ENCODE data around the gene DPP7.
A peak's percentile ranks its signal among the peaks of the same experiment; 100 is the strongest.

The DPP7 gene

DNA sequence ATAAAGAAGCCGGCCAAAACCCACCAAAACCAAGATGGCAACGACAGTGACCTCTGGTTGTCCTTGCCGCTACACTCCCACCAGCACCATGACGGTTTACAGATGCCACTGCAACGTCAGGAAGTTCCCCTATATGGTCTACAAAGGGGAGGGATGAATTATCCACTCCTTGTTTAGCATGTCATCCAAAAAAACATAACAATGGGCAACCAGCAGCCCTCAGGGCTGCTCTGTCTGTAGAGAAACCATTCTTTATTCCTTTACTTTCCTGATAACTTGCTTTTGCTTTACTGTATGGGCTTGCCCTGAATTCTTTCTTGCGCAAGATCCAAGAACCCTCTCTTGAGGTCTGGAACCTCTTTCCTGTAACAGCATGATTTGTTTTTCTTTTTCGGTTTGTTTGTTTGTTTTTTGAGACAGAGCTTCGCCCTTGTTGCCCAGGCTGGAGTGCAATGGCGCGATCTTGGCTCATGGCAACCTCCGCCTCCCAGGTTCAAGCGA lies 39.2 kb downstream of the DPP7 start:
- peaks cover 21% of the 10 kb centered on the region for H3K36me3 ChIP-seq
- H3K4me3 ChIP-seq (ENCODE audit: low read depth, low read length) = no peak overlapping the region
- no peaks in the 10 kb centered on the region for H3K9me3 ChIP-seq
- DNase-seq = no peak
- peaks cover 21% of the 10 kb centered on the region for H3K4me1 ChIP-seq
- no peak for TF ChIP-seq CTCF (IDR thresholded peaks at IDR 0.05; ENCODE audit: low read depth, low read length)
- no peaks in the 10 kb centered on the region for H3K27me3 ChIP-seq

GRCh38 chr9:137074657-137075274 lies 39.8 kb downstream of the DPP7 start:
- peaks cover 15% of the 10 kb centered on the region for H3K36me3 ChIP-seq
- H3K27me3 ChIP-seq = no peaks in the 10 kb centered on the region
- no peak for TF ChIP-seq CTCF (IDR thresholded peaks at IDR 0.05; ENCODE audit: low read depth, low read length)
- no peak for DNase-seq
- H3K4me3 ChIP-seq (ENCODE audit: low read depth, low read length) = no peak overlapping the region
- H3K9me3 ChIP-seq = no peaks in the 10 kb centered on the region
- peaks cover 21% of the 10 kb centered on the region for H3K4me1 ChIP-seq

DNA sequence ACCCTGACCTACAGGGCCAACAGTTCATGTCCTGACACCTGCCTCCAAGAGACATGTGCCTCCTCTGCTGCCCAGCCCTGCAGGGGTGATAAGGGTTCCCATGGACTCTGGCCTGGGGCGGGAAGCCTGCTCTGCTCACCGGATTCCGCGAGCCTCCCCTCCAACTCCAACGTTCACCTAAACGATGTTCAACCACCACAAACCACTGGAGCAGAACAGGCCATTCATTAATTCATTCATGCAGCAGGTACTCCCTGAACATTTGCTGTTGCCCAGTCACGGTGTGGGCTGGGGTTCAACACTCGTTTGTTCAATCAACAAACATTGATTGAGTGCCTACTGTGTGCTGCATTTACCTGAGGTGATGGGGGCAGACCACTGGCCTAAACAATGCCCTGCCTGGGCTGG lies 40.5 kb downstream of the DPP7 start:
- H3K4me1 ChIP-seq = peaks cover 21% of the 10 kb centered on the region

DNA sequence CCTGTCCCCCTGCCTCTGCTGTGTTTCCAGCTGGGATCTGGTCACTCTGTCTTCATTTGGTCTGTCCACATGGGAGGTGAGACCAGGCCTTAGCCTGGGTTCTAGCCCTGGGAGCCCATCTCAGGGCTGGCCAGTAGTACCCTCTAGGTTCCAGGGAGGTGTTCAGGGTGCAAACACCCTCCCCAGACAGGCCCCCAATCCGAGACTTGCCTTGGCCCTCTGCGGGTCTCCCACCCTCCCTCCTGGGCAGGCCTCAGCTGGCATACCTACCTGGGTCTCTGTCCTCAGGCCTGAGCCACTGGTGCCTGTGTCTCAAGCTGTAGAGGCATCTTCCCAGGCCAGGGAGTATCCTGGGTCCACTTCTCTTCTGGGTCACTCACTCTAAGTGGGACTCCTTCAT lies 43.3 kb downstream of the DPP7 start:
- TF ChIP-seq CTCF (IDR thresholded peaks at IDR 0.05; ENCODE audit: low read depth, low read length) = no peak
- Histone ChIP-seq H3K36me3 (peaks cover 10% of the 10 kb centered on the region), H3K27me3 (no peaks in the 10 kb centered on the region), H3K4me1 (peaks cover 20% of the 10 kb centered on the region), H3K4me3 (ENCODE audit: low read depth, low read length) (peak overlapping the region; percentile 74), H3K9me3 (no peaks in the 10 kb centered on the region)
- DNase-seq = no peak

More for the DNA sequence above, 40.5 kb downstream of the DPP7 start:
- DNase-seq = no peak
- peaks cover 7% of the 10 kb centered on the region for H3K36me3 ChIP-seq
- TF ChIP-seq CTCF (IDR thresholded peaks at IDR 0.05; ENCODE audit: low read depth, low read length) = no peak
- no peak overlapping the region for H3K4me3 ChIP-seq (ENCODE audit: low read depth, low read length)
- H3K9me3 ChIP-seq = no peaks in the 10 kb centered on the region
- H3K27me3 ChIP-seq = no peaks in the 10 kb centered on the region

GRCh38 chr9:137070906-137071275 lies 43.6 kb downstream of the DPP7 start:
- Histone ChIP-seq H3K9me3 (no peaks in the 10 kb centered on the region), H3K4me1 (peaks cover 20% of the 10 kb centered on the region), H3K36me3 (peaks cover 14% of the 10 kb centered on the region), H3K4me3 (ENCODE audit: low read depth, low read length) (peak overlapping the region; percentile 74), H3K27me3 (no peaks in the 10 kb centered on the region)
- peak; percentile 46 for TF ChIP-seq CTCF (IDR thresholded peaks at IDR 0.05; ENCODE audit: low read depth, low read length)
- peak; percentile 94 for DNase-seq

DNA sequence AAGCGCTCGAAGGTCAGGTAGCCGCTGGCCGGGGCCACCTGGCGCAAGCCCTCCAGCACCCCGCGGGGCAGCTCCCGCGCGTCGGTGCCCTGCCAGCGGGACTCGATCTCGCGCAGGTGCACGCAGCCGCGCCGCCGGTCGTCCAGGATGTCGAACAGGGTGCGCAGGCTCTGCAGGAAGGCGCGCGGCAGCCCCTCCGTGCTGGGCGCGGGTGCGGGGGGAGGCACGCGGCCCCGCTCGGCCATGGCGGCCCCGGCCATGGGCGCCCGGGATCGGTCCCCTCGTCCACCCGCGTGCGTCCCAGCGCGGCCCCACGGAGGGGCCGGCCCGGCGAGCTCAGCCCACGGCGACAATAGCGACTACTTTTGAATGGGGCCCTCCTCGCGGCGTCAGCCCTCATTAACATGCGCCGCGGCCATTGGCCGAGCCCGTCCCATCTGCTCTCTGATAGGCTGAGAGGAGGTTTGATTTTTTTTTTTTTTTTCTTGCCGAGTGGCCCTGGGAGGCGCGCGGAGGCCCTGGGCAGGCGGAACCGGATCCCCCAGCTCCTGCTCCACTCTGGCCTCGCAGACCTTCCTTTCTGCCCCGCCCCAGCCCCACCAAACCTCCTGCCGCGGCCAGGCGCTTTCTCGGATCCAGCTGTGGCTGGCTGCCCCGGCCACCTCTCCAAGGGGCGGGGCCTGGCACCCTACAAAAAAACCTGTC lies 44.2 kb downstream of the DPP7 start, which contains the start of gene SAPCD2:
Gene SAPCD2, minus strand, starts transcription at position 357 of the 705 bp plus-strand sequence. Its CDS starts 97 bp downstream, at position 260.
- peaks cover 19% of the 10 kb centered on the region for H3K36me3 ChIP-seq
- H3K4me3 ChIP-seq (ENCODE audit: low read depth, low read length) = peak within 1 kb of the TSS; percentile 74
- H3K9me3 ChIP-seq = no peaks in the 10 kb centered on the region
- DNase-seq = peak; percentile 95
- H3K27me3 ChIP-seq = no peaks in the 10 kb centered on the region
- peaks cover 20% of the 10 kb centered on the region for H3K4me1 ChIP-seq
- TF ChIP-seq CTCF (IDR thresholded peaks at IDR 0.05; ENCODE audit: low read depth, low read length) = no peak

Data from BE2C (cell line).